Measurements from ENCODE around the gene RAB24. TPM values are rescaled to one million over a fixed set of nuclear protein-coding genes. Genes with fewer than 3 reads are reported as not detected.

Gene RAB24
- total and polyA plus RNA-seq, 3 donors from 2014 or later, result 19.2 to 29.4 (median 25.5) TPM

- no peak for TF ChIP-seq POLR2A (IDR thresholded peaks at IDR 0.05)
- TF ChIP-seq, protein P1, sequence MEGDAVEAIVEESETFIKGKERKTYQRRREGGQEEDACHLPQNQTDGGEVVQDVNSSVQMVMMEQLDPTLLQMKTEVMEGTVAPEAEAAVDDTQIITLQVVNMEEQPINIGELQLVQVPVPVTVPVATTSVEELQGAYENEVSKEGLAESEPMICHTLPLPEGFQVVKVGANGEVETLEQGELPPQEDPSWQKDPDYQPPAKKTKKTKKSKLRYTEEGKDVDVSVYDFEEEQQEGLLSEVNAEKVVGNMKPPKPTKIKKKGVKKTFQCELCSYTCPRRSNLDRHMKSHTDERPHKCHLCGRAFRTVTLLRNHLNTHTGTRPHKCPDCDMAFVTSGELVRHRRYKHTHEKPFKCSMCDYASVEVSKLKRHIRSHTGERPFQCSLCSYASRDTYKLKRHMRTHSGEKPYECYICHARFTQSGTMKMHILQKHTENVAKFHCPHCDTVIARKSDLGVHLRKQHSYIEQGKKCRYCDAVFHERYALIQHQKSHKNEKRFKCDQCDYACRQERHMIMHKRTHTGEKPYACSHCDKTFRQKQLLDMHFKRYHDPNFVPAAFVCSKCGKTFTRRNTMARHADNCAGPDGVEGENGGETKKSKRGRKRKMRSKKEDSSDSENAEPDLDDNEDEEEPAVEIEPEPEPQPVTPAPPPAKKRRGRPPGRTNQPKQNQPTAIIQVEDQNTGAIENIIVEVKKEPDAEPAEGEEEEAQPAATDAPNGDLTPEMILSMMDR (IDR thresholded peaks at IDR 0.05), result no peak
- H3K9me3 ChIP-seq, result no peaks in the 10 kb centered on the region
- H3K4me3 ChIP-seq, result no peak overlapping the region
- H3K4me1 ChIP-seq, result peaks cover 16% of the 10 kb centered on the region
- DNase-seq, result no peak
- H3K36me3 ChIP-seq (ENCODE audit: low read depth, missing control alignments), result no peaks in the 10 kb centered on the region
- intact Hi-C loops (cut with DNase I; ENCODE audit: low total_unique reads), result no loop called here
- WGBS, 2 donors, result 63 to 77% methylated on average over 5 of the region's 5 CpGs
- H3K27me3 ChIP-seq, result no peaks in the 10 kb centered on the region
- no peak overlapping the region for H3K27ac ChIP-seq
Measured at GRCh38 chr5:177349762-177350161, 46.2 kb upstream of the RAB24 start.

- H3K4me3 ChIP-seq, result no peak overlapping the region
- H3K4me1 ChIP-seq, result peaks cover 16% of the 10 kb centered on the region
- H3K27me3 ChIP-seq, result no peaks in the 10 kb centered on the region
- H3K9me3 ChIP-seq, result no peaks in the 10 kb centered on the region
- DNase-seq, result no peak
- 64 to 70% methylated on average over 3 of the region's 3 CpGs for WGBS, 2 donors
- intact Hi-C loops (cut with DNase I; ENCODE audit: low total_unique reads), result no loop called here
- no peaks in the 10 kb centered on the region for H3K36me3 ChIP-seq (ENCODE audit: low read depth, missing control alignments)
- TF ChIP-seq POLR2A (IDR thresholded peaks at IDR 0.05), result no peak
- TF ChIP-seq, protein P1 (IDR thresholded peaks at IDR 0.05), result no peak
- H3K27ac ChIP-seq, result no peak overlapping the region
Measured at GRCh38 chr5:177349362-177349647, 45.8 kb upstream of the RAB24 start.

GRCh38 chr5:177347699-177348098, 44.2 kb upstream of the RAB24 start:
- peaks cover 16% of the 10 kb centered on the region for H3K4me1 ChIP-seq
- no peak overlapping the region for H3K4me3 ChIP-seq
- no peaks in the 10 kb centered on the region for H3K27me3 ChIP-seq
- H3K36me3 ChIP-seq (ENCODE audit: low read depth, missing control alignments), result no peaks in the 10 kb centered on the region
- no peaks in the 10 kb centered on the region for H3K9me3 ChIP-seq
- intact Hi-C loops (cut with DNase I; ENCODE audit: low total_unique reads), result no loop called here
- no peak for DNase-seq
- TF ChIP-seq, protein P1 (IDR thresholded peaks at IDR 0.05), result no peak
- TF ChIP-seq POLR2A (IDR thresholded peaks at IDR 0.05), result no peak
- H3K27ac ChIP-seq, result no peak overlapping the region
- 90 to 91% methylated on average over 4 of the region's 4 CpGs for WGBS, 2 donors

DNA sequence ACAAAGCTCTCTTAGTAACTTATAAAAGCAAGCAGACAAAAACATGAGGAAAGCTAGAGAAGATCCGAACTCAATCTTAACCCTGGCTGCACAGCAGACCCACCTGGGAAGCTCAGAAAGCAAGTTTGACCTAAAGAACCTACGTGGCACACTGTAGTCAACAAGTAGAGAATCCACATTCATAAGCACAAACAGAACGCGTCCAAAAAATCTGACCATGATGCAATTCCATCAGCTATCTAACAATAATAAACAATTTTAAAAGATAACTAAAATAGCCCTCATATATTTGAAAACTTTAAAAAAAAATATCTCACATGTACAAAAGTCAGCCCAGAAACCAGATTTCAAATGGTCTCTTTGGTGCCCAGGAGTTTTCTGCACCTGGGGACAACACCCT, 43.3 kb upstream of the RAB24 start:
- intact Hi-C loops (cut with DNase I; ENCODE audit: low total_unique reads), result no loop called here
- H3K27ac ChIP-seq, result no peak overlapping the region
- peaks cover 16% of the 10 kb centered on the region for H3K4me1 ChIP-seq
- no peak for DNase-seq
- no peaks in the 10 kb centered on the region for H3K9me3 ChIP-seq
- H3K4me3 ChIP-seq, result no peak overlapping the region
- H3K27me3 ChIP-seq, result no peaks in the 10 kb centered on the region
- TF ChIP-seq POLR2A (IDR thresholded peaks at IDR 0.05), result no peak
- TF ChIP-seq, protein P1 (IDR thresholded peaks at IDR 0.05), result no peak
- WGBS, 2 donors, result 76 to 87% methylated on average over 4 of the region's 4 CpGs
- no peaks in the 10 kb centered on the region for H3K36me3 ChIP-seq (ENCODE audit: low read depth, missing control alignments)

GRCh38 chr5:177344891-177345290, 41.4 kb upstream of the RAB24 start:
- TF ChIP-seq, protein P1 (IDR thresholded peaks at IDR 0.05), result no peak
- TF ChIP-seq POLR2A (IDR thresholded peaks at IDR 0.05), result no peak
- Histone ChIP-seq H3K27ac (no peak overlapping the region), H3K27me3 (no peaks in the 10 kb centered on the region), H3K4me1 (peaks cover 6% of the 10 kb centered on the region), H3K4me3 (no peak overlapping the region), H3K9me3 (no peaks in the 10 kb centered on the region), H3K36me3 (ENCODE audit: low read depth, missing control alignments) (no peaks in the 10 kb centered on the region)
- intact Hi-C loops (cut with DNase I; ENCODE audit: low total_unique reads), result no loop called here
- no peak for DNase-seq
- WGBS, 2 donors, result 93 to 94% methylated on average over 6 of the region's 6 CpGs
